NCI-H187 (cell line): ENCODE measurements around the gene RNF150.
"Not testable (repeated sequence)": the region's sequence is repeated elsewhere in the genome, so short reads cannot be mapped to it uniquely, and the experiment has no call there.

Source experiments
- DNase-seq, 2 experiments: peaks; one replicate each; lab custom pipeline; 2025; lab: John Stamatoyannopoulos, UW

RNF150 gene

GRCh38 chr4:141133146-141133998, at the start of gene RNF150:
Gene RNF150 (minus strand): TSS chr4:141133469.
- peak; percentile 42 to 76 for DNase-seq

DNA sequence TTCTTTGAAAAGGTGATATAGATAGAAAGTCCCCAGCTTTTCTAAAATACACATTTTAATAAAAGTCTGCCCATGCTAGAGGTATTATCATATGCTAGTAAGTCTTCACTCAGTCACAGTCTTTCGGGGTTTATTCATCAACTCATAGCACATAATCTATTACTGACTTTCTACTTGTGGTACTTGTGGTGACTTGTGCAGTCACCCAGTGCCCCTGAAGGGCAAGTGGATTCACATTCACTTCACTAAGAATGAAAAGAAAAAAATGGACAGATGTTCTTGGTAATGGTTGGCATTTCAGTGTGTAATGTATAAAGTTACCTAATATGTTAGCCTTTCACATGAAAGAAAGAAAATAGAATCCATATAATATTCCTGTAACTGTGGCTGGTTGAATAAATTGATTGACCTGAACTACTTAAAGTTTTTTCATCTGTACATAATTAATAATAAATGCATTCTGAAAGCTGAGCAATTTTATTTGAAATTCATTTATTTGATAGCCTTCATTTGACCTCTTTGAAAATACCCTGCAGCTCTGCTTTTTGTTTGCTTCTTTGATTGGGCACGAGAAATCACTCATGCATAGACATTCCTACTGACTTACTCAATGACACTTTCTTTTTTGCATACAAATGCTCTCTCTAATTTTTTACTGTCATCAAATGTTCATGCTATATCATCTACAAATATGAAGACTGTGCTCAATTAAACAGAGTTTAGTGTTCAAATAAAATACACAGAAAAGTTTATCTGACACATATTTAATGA, 47.9 kb upstream of the RNF150 start:
- no peak for DNase-seq

DNA sequence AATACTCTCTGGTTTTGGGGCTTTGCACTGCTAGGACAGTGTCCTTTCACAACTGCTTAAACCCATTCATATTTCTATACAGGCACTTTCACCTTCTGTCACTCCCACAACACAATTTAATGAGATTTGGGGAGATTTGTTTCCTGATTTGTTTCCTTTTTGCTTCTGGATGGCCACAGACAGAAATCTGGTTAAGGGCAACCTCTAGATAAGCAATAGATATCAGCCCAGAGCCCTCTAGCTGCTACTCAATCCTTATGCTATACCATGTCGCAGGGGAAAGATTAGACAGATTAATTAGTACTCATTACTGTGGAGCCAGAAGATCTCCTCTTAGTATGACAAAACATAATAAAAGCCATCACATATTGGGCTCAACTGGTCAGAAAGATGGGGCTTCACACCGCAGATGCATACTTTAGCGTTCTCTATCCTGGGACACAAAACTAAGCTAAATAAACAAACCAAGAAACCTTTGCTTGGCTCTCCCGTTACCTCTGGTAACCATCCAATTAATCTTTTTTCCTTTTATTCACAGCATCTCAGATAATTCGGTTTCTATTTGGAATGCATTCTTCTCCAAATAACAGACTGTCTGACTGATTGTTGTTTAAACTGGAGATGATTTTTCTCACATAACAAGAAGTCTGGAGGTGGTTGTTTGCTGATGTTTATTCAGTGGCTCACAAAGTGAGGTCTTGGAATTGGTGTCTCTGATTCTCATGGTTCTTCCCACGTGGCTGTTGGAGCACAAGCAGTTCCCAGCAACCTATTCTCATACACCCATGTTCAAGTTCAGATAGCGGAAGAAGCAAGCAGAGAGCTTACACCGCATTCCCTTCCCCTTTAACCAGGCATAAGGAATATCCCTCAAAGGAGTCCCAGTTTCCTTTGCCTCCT, 46.5 kb upstream of the RNF150 start:
- DNase-seq: no peak

DNA sequence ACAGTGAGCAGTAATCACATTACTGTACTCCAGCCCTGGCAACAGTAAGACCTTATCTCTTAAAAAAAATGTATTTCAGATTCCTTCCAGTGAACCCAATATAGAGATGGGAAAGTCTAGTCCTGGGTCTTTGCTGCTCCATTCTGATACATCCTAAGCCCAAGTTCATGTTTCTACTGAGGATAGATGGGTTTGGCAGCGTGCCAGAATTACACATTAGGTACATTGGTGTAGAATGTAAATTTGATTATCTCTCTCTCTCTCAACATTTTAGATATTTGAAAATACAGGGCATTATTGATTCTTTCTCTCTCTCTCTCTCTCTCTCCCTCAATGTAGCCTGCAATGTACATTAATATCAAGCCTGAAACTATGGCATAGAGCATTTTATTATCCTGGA, 43.9 kb upstream of the RNF150 start:
- DNase-seq: no peak

DNA sequence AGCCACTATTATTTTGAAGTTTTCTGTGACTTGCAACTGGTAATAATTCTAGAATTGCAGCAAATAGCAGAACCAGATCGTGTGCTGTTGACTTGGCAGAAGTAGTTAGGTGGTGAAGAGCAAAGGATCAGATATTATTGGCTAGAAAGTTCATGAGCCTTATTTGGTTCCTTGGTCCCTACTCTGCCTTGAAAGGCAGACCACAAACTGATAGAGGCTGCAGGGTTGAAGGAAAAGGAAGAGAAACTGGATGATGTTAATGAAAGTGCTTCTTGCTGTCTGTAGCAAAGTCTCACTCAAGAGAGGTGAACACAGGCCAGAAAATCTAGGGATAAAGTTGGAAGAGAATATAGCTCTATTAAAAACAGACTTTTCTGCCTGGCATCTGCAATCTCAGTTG, 41.2 kb upstream of the RNF150 start:
- DNase-seq: no peak

GRCh38 chr4:141170671-141171070, 37.4 kb upstream of the RNF150 start:
- DNase-seq: no peak

GRCh38 chr4:141169391-141169790, 36.1 kb upstream of the RNF150 start:
- no peak for DNase-seq

DNA sequence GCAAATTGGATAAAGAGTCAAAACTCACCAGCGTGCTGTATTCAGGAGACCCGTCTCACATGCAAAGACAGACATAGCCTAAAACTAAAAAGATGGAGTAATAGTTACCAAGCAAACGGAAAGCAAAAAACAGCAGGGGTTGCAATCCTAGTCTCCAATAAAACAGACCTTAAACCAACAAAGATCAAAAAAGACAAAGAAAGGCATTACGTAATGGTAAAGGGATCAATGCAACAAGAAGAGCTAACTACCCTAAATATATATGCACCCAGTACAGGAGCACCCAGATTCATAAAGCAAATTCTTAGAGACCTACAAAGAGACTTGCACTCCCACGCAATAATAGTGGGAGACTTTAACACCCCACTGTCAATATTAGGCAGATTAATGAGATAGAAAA, 31.7 kb upstream of the RNF150 start:
- not testable (repeated sequence) for DNase-seq

GRCh38 chr4:141159027-141159426, 25.8 kb upstream of the RNF150 start:
- DNase-seq: no peak

DNA sequence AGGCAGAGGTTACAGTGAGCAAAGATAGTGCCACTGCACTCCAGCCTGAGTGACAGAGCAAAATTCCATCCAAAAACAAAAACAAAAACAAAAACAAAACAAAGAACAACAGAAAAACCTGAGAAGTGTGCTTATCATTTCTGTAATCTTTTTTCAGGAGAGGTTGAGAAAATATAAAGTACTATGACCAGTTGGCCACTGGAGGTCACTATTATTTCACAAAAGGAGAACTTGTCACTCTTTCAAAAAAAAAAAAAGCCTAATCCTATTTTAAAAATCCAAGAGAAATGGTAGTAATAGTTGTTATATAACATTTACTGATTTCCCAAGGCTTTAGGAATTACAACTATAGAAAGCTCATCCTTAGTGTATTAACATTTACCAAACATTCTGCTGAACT, 24.9 kb upstream of the RNF150 start:
- peak in 1 of 2 experiments; percentile 0 for DNase-seq

GRCh38 chr4:141155586-141155985, 22.3 kb upstream of the RNF150 start:
- no peak for DNase-seq

- no peak for DNase-seq
Observed at GRCh38 chr4:141154725-141155124, 21.5 kb upstream of the RNF150 start.

DNA sequence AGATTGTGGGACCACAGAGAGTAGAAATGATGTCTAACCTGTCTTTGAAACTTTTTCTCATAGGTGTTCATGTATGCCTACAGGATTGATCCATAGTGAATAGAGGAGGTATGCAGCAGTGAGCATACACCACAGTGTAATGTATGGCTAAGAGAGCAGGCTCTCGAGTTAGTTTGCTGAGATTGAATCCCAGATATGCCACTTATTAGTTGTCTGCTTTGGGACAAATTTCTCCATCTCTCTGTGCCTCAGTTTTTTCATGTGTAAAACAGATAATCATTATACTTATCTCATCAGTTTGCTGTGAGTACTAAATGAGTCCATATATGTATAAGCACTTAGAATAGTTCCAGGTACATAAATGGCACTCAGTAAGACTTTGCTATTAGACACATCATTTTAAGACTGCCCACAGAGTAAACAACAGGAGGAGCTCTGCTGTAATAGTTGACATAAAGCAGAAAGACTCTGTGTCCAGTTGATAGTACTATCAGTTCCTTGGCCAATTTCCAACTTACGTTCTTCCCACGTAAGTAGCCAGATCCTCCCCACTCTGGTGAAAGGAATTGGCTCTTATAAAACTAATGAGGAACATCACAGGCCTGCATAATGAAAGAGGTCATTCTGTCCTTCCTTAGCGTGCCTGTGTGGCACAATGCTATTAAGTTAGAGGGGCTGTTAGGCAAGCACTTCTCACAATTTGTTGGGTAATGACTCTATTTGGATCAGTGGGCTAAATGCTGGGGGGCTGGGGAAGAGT, 20.7 kb upstream of the RNF150 start:
- no peak for DNase-seq

DNA sequence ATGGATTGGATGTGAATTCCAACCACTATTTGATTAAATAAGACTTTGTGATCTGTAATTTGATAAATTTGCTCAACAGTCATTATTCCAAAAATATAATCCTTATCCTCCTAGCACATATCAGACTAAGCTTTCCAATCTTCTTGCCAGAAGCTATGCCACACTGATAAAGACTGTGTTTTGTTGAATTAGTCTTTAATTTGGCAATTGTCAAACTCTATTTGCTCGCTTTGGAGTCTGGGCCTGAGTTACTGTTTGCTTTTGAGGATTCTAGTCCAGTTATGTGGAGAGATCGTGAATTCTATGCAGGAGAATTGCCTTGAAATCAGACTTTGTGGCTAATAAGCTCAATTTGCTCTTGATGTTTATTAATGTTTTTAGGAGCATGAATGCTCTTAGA, 10.9 kb upstream of the RNF150 start:
- DNase-seq: no peak

- no peak for DNase-seq
Observed at GRCh38 chr4:141142423-141142822, 9.2 kb upstream of the RNF150 start.

DNA sequence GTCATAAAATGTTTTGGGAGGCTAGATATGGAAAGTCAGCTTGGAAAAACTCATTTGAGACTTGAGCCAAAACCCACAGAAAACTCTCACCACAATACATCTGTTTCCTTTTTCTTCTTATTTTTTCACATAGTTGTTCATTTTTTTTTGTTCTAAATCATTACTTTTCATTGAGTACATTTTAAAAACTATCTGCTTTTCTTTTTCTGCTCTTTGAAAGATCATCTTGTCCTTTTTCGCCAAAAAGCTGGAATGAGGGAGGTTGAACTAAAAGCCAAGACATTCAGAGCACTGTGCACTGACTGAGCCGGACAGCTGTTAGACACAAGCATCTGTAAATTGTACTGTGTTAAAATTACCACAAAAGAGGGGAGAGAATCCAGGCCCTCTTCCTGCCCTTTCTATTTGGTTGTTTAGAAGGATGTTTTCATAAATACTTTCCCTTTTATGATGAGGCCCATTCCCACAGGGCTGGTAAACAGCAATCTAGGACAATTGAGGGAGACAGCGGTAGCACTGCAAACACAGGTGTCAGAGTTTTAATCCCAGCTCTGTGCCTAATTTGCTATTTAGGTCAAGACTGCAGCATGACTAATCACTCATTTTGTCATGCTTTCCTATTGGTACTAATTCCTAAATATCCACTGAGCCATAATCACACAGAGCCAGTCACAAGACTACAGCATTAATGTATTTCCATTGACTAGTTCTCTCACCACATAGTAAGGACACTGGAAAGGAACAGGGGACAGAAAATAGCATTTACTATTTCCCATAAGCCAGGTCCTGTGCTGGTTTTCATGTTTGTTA, 7.3 kb upstream of the RNF150 start:
- DNase-seq: no peak

DNA sequence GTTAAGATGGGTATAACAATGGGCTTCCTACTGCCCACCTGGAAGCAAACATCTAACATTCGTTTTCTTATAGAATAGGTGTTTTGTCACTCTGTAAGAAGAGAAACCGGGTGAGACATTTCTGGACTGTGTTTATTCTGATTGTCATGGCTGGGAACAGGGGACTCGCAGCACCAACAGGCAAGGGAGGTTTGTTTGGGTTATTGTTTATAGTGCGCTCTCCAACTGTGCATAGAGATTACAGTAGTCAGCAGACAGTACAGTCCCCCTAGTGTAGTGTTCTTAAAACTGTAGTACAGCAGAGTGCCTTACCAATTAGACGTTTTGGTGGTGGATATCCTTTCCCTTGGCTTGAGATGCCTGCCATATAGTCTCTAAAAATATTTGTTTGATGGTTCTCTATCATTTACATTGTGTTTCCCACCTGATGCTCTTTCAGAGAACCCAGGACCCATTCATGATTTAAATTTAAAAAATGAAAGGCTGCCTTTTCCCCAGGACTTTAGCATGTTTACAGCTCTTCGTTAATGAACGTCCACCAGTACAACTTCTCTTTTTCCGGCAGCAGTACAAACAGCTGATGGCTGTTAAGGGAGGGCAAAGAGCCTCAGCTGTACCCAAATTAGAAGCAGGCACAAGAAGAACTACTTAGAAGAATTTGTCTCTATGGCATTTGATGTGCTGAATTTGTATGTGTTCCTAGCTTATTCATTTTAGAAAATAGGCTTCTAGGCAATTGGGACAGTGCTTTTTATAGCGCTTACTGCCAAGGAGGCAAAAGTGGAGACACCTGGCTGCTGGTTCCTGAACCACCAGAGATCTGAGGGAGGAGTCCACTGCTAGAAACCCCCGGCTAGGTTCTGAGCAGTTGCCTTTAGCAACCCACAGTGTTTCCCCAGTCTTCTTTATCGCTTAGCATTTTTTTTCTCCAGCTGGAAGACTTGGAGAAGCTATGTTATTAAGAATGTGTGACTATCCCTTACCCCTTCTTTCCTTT, 1.0 kb upstream of the RNF150 start:
- no peak for DNase-seq

DNA sequence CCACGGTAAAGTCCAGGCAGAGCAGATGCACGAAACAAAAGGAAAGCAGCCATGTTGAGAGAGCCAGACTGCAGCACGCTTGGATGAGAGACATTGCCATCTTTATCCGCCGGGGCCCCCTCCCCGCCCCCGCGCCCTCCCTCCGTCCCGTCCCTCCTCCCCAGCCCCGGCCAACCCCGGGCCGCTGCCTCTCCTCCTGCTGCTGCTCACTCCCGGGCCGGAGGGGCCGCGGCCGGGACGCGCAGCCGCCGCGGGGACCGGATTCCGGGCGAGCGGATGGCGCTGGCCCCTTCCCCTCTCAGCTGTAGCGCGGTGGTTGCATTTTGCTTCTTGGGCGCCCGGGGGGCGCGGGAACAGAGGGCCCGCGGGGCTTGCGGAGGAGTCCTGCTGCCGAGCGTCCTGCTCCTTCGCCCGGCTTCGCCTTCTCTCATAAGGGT, 542 bp downstream of the RNF150 start:
- DNase-seq: no peak

DNA sequence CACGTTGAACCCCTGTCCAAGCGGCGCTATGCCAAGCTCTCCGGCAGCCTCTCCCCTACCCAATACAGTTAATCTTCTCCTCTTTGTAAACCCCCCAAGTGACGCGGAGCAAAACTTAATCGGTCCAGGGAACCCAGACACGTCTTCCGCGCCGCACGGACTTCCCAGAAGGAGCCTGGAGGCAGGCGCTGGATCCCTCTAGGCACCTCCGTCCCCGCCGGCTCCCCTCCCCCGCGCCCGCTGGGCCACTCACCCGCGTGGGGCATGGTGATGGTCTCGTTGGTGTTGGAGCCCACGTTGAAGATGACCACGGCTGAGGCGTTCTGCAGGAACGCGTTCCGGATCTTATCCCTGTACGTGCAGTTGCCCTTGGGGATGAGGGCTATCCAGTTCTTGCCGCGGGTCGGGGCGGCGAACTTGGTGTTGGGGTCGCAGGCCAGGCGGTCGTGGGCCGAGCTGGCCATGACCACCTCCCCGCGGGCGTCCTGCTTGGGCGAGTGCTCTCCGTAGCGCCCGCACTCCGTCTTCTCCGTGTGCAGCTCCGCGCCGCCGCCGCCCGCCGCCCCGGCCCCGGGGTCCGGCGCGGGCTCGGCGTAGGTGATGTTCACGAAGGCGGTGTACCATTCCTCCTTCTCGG, 1.1 kb downstream of the RNF150 start:
- no peak for DNase-seq
